Pericardium fibroblast (primary cell): Measurements from ENCODE around the gene ORC6. TPM values are rescaled to one million over a fixed set of nuclear protein-coding genes. Genes with fewer than 3 reads are reported as not detected.

ENCODE experiments used
- total RNA-seq: library from RNA; depleted of rRNA; stranded (reverse); fragments of >200 nt; gene quantifications from 2 replicates; pipeline ENCODE4 v1.2.3, GENCODE V29; 2015

ORC6 gene
- 1.4 and 3.3 TPM in 2 replicates for total RNA-seq

GRCh38 chr16:46689365-46690280 is at the start of gene ORC6:
Gene ORC6 (plus strand): TSS chr16:46689659. CDS start chr16:46689706, 47 bp downstream.

GRCh38 chr16:46688654-46689364 is 650 bp upstream of the ORC6 start, which contains the start of gene VPS35:
Gene VPS35 (minus strand): TSS chr16:46689178. CDS start chr16:46689133, 45 bp downstream.

Other genes starting within 250 kb of the ORC6 start
- gene SHCBP1, start 68.3 kb upstream of the ORC6 start, total RNA-seq = 0.82 and 1.8 TPM in 2 replicates
- gene VPS35, start 481 bp upstream of the ORC6 start, total RNA-seq = 63.0 and 86.5 TPM in 2 replicates
- 0.17 and 3.6 TPM in 2 replicates for gene MYLK3, start 58.7 kb downstream of the ORC6 start, total RNA-seq
- gene C16orf87, start 141.5 kb downstream of the ORC6 start, total RNA-seq = 7.7 and 8.4 TPM in 2 replicates
- gene GPT2, start 194.7 kb downstream of the ORC6 start, total RNA-seq = 11.4 and 21.0 TPM in 2 replicates